ENCODE data around the gene GPLD1. TPM values are rescaled to one million over a fixed set of nuclear protein-coding genes. Genes with fewer than 3 reads are reported as not detected.
"Not testable (repeated sequence)": the region's sequence is repeated elsewhere in the genome, so short reads cannot be mapped to it uniquely, and the experiment has no call there.

The GPLD1 gene
- total RNA-seq, 1 donor from 2014 or later: 3.6 TPM

DNA sequence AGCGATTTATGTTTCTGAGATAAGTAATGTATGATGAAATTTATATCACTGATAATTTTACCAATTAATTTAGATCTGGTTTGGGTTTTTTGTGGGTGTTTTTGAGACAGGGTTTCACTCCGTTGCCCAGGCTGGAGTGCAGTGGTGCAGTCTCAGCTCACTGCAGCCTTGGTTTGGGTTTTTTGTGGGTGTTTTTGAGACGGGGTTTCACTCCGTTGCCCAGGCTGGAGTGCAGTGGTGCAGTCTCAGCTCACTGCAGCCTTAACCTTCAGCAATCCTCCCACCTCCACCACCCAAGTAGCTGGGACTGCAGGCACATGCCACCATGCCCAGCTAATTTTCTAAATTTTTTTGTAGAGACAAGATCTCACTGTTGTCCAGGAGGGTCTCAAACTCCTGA is 73.6 kb downstream of the GPLD1 start:
- Histone ChIP-seq H3K9me3 (no peaks in the 10 kb centered on the region), H3K4me3 (no peak overlapping the region), H3K4me1 (no peaks in the 10 kb centered on the region), H3K27me3 (ENCODE audit: low read depth) (no peaks in the 10 kb centered on the region), H3K36me3 (peaks cover 92% of the 10 kb centered on the region), H3K27ac (no peak overlapping the region)
- ATAC-seq: no peak
- no peak for DNase-seq
- intact Hi-C loops (cut with DNase I): loop anchor here (5.0 kb wide), 1 partner anchor 287 kb away; no protein-coding TSS in a partner anchor
- TF ChIP-seq, protein P1, sequence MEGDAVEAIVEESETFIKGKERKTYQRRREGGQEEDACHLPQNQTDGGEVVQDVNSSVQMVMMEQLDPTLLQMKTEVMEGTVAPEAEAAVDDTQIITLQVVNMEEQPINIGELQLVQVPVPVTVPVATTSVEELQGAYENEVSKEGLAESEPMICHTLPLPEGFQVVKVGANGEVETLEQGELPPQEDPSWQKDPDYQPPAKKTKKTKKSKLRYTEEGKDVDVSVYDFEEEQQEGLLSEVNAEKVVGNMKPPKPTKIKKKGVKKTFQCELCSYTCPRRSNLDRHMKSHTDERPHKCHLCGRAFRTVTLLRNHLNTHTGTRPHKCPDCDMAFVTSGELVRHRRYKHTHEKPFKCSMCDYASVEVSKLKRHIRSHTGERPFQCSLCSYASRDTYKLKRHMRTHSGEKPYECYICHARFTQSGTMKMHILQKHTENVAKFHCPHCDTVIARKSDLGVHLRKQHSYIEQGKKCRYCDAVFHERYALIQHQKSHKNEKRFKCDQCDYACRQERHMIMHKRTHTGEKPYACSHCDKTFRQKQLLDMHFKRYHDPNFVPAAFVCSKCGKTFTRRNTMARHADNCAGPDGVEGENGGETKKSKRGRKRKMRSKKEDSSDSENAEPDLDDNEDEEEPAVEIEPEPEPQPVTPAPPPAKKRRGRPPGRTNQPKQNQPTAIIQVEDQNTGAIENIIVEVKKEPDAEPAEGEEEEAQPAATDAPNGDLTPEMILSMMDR (IDR thresholded peaks at IDR 0.05): no peak

- intact Hi-C loops (cut with DNase I); H3K27ac ChIP-seq; H3K4me1 ChIP-seq; H3K4me3 ChIP-seq; H3K9me3 ChIP-seq; H3K27me3 ChIP-seq (ENCODE audit: low read depth); DNase-seq; ATAC-seq: not testable (repeated sequence)
- peaks cover 92% of the 10 kb centered on the region for H3K36me3 ChIP-seq
These were observed 74.8 kb downstream of the GPLD1 start for GRCh38 chr6:24414531-24414930.

DNA sequence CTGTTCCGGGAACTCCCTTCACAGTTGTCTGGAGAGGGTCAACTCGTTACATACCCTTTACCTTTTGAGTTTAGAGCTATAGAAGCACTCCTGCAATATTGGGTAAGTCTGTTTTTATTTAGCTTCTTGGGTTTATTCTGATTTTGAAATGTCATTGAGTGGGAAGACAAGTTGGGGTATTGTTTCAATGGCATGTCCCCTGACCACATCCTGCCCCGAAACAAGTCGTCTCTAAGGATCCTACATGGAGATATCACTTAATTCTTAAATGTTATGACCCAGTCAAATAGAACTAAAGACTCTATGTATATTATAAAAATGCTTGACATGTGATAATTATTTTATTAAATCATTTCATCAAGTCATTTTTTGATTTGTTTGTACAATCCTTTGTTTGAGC is 77.1 kb downstream of the GPLD1 start:
- intact Hi-C loops (cut with DNase I): no loop called here
- ATAC-seq (no peak), DNase-seq (no peak)
- Histone ChIP-seq H3K27me3 (ENCODE audit: low read depth) (no peaks in the 10 kb centered on the region), H3K4me1 (no peaks in the 10 kb centered on the region), H3K27ac (no peak overlapping the region), H3K9me3 (no peaks in the 10 kb centered on the region), H3K36me3 (peaks cover 92% of the 10 kb centered on the region), H3K4me3 (no peak overlapping the region)
- TF ChIP-seq, protein P1 (IDR thresholded peaks at IDR 0.05): no peak

GRCh38 chr6:24410622-24411021 is 78.8 kb downstream of the GPLD1 start:
- Histone ChIP-seq H3K9me3 (no peaks in the 10 kb centered on the region), H3K4me3 (no peak overlapping the region), H3K27ac (no peak overlapping the region), H3K27me3 (ENCODE audit: low read depth) (no peaks in the 10 kb centered on the region), H3K36me3 (peaks cover 88% of the 10 kb centered on the region), H3K4me1 (no peaks in the 10 kb centered on the region)
- TF ChIP-seq, protein P1 (IDR thresholded peaks at IDR 0.05): no peak
- intact Hi-C loops (cut with DNase I): no loop called here
- no peak for DNase-seq
- no peak for ATAC-seq

- Histone ChIP-seq H3K27ac (no peak overlapping the region), H3K4me3 (no peak overlapping the region), H3K27me3 (ENCODE audit: low read depth) (no peaks in the 10 kb centered on the region), H3K4me1 (peaks cover 15% of the 10 kb centered on the region), H3K9me3 (no peaks in the 10 kb centered on the region), H3K36me3 (peaks cover 79% of the 10 kb centered on the region)
- no peak for ATAC-seq
- TF ChIP-seq, protein P1 (IDR thresholded peaks at IDR 0.05): no peak
- DNase-seq: no peak
- intact Hi-C loops (cut with DNase I): no loop called here
These were observed 80.5 kb downstream of the GPLD1 start for GRCh38 chr6:24408719-24409410.

DNA sequence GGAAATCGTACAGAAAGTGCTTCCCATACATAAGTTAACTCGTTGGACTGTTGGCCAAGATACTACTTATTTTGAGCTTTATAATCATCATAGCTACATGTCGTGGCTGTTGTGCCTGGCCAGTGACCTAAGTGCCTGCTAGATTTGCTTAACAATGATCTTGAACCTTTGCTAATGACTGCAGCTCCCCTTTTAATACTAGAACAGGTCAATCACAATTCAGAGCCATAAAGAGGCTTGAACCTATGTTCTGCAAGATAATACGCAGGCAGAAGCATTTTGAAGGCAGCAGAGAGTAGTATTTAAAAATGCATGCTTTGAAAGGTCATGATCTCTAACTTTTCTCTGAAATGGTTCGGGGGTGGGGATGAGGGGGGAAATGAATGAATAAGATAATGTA is 84.1 kb downstream of the GPLD1 start:
- ATAC-seq (no peak), DNase-seq (no peak)
- no peak overlapping the region for H3K27ac ChIP-seq
- H3K27me3 ChIP-seq (ENCODE audit: low read depth): no peaks in the 10 kb centered on the region
- intact Hi-C loops (cut with DNase I): no loop called here
- H3K4me1 ChIP-seq: peaks cover 28% of the 10 kb centered on the region
- H3K36me3 ChIP-seq: peaks cover 47% of the 10 kb centered on the region
- no peak overlapping the region for H3K4me3 ChIP-seq
- TF ChIP-seq, protein P1 (IDR thresholded peaks at IDR 0.05): no peak
- H3K9me3 ChIP-seq: no peaks in the 10 kb centered on the region

All from lower lobe of right lung (tissue), 2 donors.